Fibroblast of villous mesenchyme (primary cell): Measurements from ENCODE around the gene ADGRA1. TPM values are rescaled to one million over a fixed set of nuclear protein-coding genes. Genes with fewer than 3 reads are reported as not detected.

ENCODE experiments used
- DNase-seq: peaks from one replicate; pipeline ENCODE4 v3.0.0-alpha.2; 2010; ENCODE audit warnings: low read depth
- H3K4me3 ChIP-seq: 2 replicates; pipeline ENCODE4 v1.5.1; 2011; ENCODE audit warnings: low read depth, mild to moderate bottlenecking, low read length
- CTCF ChIP-seq: IDR thresholded peaks from 2 replicates; pipeline ENCODE4 v1.5.1; 2012; ENCODE audit warnings: low read depth, mild to moderate bottlenecking, low read length; ENCODE audit not compliant: insufficient read depth
- total RNA-seq: library from RNA; depleted of rRNA; stranded (reverse); fragments of >200 nt; gene quantifications from 2 replicates; pipeline ENCODE4 v1.2.3, GENCODE V29; 2012

ADGRA1 gene
- total RNA-seq, 1 donor: not detected

GRCh38 chr10:133042061-133042460 is 45.7 kb upstream of the ADGRA1 start:
- no peak for DNase-seq
- TF ChIP-seq CTCF: no peak
- no peak overlapping the region for H3K4me3 ChIP-seq

- no peak for TF ChIP-seq CTCF
- DNase-seq: no peak
- H3K4me3 ChIP-seq: no peak overlapping the region
Observed at GRCh38 chr10:133042816-133043215, 44.9 kb upstream of the ADGRA1 start.

GRCh38 chr10:133043541-133044225 is 44.0 kb upstream of the ADGRA1 start:
- H3K4me3 ChIP-seq: no peak overlapping the region
- TF ChIP-seq CTCF: no peak
- DNase-seq: no peak

GRCh38 chr10:133044401-133044811 is 43.3 kb upstream of the ADGRA1 start:
- TF ChIP-seq CTCF: no peak

GRCh38 chr10:133045556-133046389 is 42.0 kb upstream of the ADGRA1 start:
- H3K4me3 ChIP-seq: no peak overlapping the region
- DNase-seq: no peak
- TF ChIP-seq CTCF: no peak

More at GRCh38 chr10:133044401-133044811, 43.3 kb upstream of the ADGRA1 start:
- DNase-seq: no peak
- H3K4me3 ChIP-seq: no peak overlapping the region

- no peak for TF ChIP-seq CTCF
- DNase-seq: no peak
- no peak overlapping the region for H3K4me3 ChIP-seq
Observed at GRCh38 chr10:133046390-133046765, 41.3 kb upstream of the ADGRA1 start.
